BE2C (cell line): ENCODE results near the gene XRN2.

Experiments
- DNase-seq: peaks from one replicate; pipeline ENCODE4 v3.0.0-alpha.2; 2020
- H3K27me3 ChIP-seq: fragments of 250-450 bp; sonication (Bioruptor Pico); 2 replicates; pipeline ENCODE4 v1.5.1; 2020; ENCODE audit warnings: mild to moderate bottlenecking
- H3K36me3 ChIP-seq: fragments of 250-450 bp; sonication (Bioruptor Pico); 2 replicates; pipeline ENCODE4 v1.5.1; 2020; ENCODE audit warnings: mild to moderate bottlenecking
- H3K4me1 ChIP-seq: fragments of 250-450 bp; sonication (Bioruptor Pico); 2 replicates; pipeline ENCODE4 v1.5.1; 2020
- H3K4me3 ChIP-seq: 2 replicates; pipeline ENCODE4 v1.5.1; 2011; ENCODE audit warnings: low read depth, low read length
- H3K9me3 ChIP-seq: fragments of 250-450 bp; sonication (Bioruptor Pico); 2 replicates; pipeline ENCODE4 v1.5.1; 2020
- TF ChIP-seq, protein P1 (sequence below): IDR thresholded peaks from 2 replicates; pipeline ENCODE4 v1.5.1; 2012; ENCODE audit warnings: mild to moderate bottlenecking, low read depth, low read length

The XRN2 gene

DNA sequence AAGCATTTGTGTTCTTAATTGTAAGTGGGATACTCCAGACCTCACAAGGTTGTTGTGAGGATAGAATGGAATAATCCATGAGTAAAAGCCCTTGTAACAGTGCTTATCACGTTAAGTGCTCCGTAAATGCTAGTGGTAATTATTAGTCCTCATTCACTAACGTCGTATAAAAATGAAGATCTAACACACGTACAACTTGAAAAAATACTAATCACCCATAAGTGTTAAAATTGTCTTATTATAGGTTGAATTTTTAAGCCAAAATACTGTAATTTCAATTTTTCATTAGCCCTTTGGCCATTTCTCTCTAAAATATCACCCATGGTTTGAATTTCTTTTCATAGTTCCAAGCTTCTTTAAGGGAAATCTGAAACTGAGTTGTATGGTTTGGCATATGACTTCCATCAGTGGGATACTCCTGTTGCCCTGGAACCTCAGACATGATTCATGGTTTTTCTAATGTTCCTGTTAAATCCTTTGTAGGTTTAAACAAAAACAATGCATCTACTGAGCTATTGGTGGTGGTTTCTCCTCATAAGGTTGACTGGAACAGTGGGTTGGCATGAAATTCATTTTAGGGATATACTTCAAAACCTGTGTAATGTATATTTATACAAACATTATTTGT, 19.1 kb downstream of the XRN2 start:
- Histone ChIP-seq H3K4me3 (no peak overlapping the region), H3K9me3 (peaks cover 4% of the 10 kb centered on the region), H3K27me3 (no peaks in the 10 kb centered on the region), H3K36me3 (no peaks in the 10 kb centered on the region), H3K4me1 (peaks cover 4% of the 10 kb centered on the region)
- no peak for DNase-seq
- TF ChIP-seq, protein P1, sequence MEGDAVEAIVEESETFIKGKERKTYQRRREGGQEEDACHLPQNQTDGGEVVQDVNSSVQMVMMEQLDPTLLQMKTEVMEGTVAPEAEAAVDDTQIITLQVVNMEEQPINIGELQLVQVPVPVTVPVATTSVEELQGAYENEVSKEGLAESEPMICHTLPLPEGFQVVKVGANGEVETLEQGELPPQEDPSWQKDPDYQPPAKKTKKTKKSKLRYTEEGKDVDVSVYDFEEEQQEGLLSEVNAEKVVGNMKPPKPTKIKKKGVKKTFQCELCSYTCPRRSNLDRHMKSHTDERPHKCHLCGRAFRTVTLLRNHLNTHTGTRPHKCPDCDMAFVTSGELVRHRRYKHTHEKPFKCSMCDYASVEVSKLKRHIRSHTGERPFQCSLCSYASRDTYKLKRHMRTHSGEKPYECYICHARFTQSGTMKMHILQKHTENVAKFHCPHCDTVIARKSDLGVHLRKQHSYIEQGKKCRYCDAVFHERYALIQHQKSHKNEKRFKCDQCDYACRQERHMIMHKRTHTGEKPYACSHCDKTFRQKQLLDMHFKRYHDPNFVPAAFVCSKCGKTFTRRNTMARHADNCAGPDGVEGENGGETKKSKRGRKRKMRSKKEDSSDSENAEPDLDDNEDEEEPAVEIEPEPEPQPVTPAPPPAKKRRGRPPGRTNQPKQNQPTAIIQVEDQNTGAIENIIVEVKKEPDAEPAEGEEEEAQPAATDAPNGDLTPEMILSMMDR: no peak

GRCh38 chr20:21322921-21323331, 19.8 kb downstream of the XRN2 start:
- no peaks in the 10 kb centered on the region for H3K27me3 ChIP-seq
- no peak for DNase-seq
- peaks cover 4% of the 10 kb centered on the region for H3K9me3 ChIP-seq
- H3K4me3 ChIP-seq: no peak overlapping the region
- TF ChIP-seq, protein P1: no peak
- H3K36me3 ChIP-seq: no peaks in the 10 kb centered on the region
- H3K4me1 ChIP-seq: peaks cover 4% of the 10 kb centered on the region

GRCh38 chr20:21323640-21324039, 20.5 kb downstream of the XRN2 start:
- Histone ChIP-seq H3K9me3 (peaks cover 4% of the 10 kb centered on the region), H3K4me1 (peaks cover 4% of the 10 kb centered on the region), H3K4me3 (no peak overlapping the region), H3K36me3 (no peaks in the 10 kb centered on the region), H3K27me3 (no peaks in the 10 kb centered on the region)
- DNase-seq: no peak
- TF ChIP-seq, protein P1: no peak

- Histone ChIP-seq H3K4me3 (no peak overlapping the region), H3K36me3 (peaks cover 1% of the 10 kb centered on the region; the same call in 1 of the 2 replicates)
- TF ChIP-seq, protein P1: no peak
Measured at GRCh38 chr20:21324126-21324525, 21.0 kb downstream of the XRN2 start.

DNA sequence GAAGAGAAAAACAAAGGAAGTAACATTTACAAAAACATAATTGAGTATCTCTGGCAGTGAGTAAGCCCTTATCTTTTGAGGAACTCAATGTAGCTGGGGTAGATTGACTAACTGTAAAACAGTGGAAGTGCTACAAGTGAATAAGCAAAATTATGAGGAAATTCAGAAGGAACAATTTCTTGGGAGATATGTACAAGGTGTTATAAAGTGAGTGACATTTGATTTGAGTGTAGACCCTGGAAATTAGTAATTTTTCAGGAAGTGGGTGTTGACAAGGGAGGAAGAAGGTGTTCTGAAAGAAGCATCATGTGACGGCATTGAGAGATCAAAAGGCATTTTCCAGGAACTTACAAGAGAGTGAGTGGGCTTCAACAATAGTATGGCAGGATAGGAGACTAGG, 22.2 kb downstream of the XRN2 start:
- Histone ChIP-seq H3K9me3 (peaks cover 4% of the 10 kb centered on the region), H3K27me3 (no peaks in the 10 kb centered on the region), H3K36me3 (peaks cover 7% of the 10 kb centered on the region), H3K4me1 (peaks cover 4% of the 10 kb centered on the region), H3K4me3 (no peak overlapping the region)
- TF ChIP-seq, protein P1: no peak
- no peak for DNase-seq

More at GRCh38 chr20:21324126-21324525, 21.0 kb downstream of the XRN2 start:
- Histone ChIP-seq H3K9me3 (peaks cover 4% of the 10 kb centered on the region), H3K27me3 (no peaks in the 10 kb centered on the region), H3K4me1 (peaks cover 4% of the 10 kb centered on the region)
- DNase-seq: no peak

DNA sequence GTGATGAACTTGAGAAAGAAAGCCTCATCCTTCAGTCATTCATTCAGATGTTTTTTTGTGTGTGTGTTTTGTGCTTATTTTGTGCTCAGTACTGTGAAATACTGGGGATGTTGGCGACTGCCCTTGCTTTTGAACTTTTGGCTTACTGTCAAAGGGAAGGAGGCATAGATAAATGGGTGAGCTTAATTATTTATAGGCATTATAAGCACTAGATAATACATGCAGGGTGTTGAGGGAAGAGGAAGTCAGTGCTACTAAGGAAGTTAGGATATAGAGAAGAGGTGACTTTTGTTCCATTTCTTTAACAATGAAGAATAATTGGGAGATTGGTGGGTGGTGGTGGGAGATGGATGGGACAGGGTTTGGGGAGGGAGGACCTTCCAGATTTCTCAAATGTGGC, 23.6 kb downstream of the XRN2 start:
- Histone ChIP-seq H3K4me1 (peaks cover 4% of the 10 kb centered on the region), H3K4me3 (no peak overlapping the region), H3K27me3 (no peaks in the 10 kb centered on the region), H3K36me3 (peaks cover 20% of the 10 kb centered on the region), H3K9me3 (no peaks in the 10 kb centered on the region)
- TF ChIP-seq, protein P1: no peak
- DNase-seq: no peak
